ENCODE results near the gene TPCN2. TPM values are rescaled to one million over a fixed set of nuclear protein-coding genes. Genes with fewer than 3 reads are reported as not detected.

Gene TPCN2
- total and polyA plus RNA-seq, 4 donors = 6.4 to 20.8 (median 12.1) TPM

DNA sequence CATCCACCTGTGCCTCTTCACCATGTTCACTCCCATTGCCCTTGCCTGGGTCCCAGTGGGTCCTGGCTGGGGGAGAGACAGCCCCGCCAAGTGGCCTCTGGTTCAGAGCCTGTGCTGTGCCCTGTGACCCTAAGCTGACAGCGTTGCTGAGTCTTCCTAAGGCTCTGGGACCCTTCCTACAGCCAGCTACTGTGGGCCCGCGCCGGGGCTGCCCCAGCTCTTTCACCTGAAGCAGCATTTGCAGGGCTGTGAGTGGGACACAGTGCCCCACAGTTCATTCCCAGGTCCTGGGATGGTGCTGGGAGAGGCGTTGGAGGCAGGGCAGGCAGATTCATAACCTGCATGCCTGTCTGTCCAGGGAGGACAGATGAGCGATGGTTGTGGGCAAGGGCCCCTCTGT, 10.7 kb downstream of the TPCN2 start:
- Histone ChIP-seq H3K27ac (ENCODE audit: low read depth in 1 of 2, low read length in 2 of 2) (no peak overlapping the region), H3K9me3 (ENCODE audit: control insufficient read depth in 4 of 4, low read length in 3 of 4) (no peaks in the 10 kb centered on the region), H3K9ac (ENCODE audit: low read depth in 1 of 2, low read length in 2 of 2) (no peak overlapping the region), H3K4me3 (ENCODE audit: low read depth in 1 of 3, low read length in 3 of 3) (no peak overlapping the region), H3K36me3 (ENCODE audit: control insufficient read depth in 4 of 4, insufficient read depth in 3 of 4, low read depth in 1 of 4, low read length in 3 of 4) (peaks cover 5 to 50% (median 8%) of the 10 kb centered on the region in 4 donors), H3K27me3 (ENCODE audit: control insufficient read depth in 4 of 4, insufficient read depth in 4 of 4, low read length in 3 of 4) (no peaks in the 10 kb centered on the region), H3K4me1 (ENCODE audit: control insufficient read depth in 4 of 4, insufficient read depth in 4 of 4, low read length in 3 of 4) (peaks cover 3 to 16% (median 13%) of the 10 kb centered on the region in 4 donors)
- WGBS = 94% methylated on average over 7 of the region's 7 CpGs
- DNase-seq (ENCODE audit: low spot score) = no peak
- no peak for TF ChIP-seq RAD21 (IDR thresholded peaks at IDR 0.05)
- no peak for TF ChIP-seq HNF4A (conservative IDR thresholded peaks at IDR 0.05)
- no peak for TF ChIP-seq FOXA2 (IDR thresholded peaks at IDR 0.05)
- TF ChIP-seq, protein P1, sequence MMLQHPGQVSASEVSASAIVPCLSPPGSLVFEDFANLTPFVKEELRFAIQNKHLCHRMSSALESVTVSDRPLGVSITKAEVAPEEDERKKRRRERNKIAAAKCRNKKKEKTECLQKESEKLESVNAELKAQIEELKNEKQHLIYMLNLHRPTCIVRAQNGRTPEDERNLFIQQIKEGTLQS (IDR thresholded peaks at IDR 0.05) = no peak
- TF ChIP-seq JUND (IDR thresholded peaks at IDR 0.05) = no peak
- no peak for TF ChIP-seq GABPA (IDR thresholded peaks at IDR 0.05 in 1 of 2, conservative IDR thresholded peaks at IDR 0.05 in 1 of 2)
- no peak for TF ChIP-seq NR2F2 (IDR thresholded peaks at IDR 0.05)
- TF ChIP-seq RXRA (IDR thresholded peaks at IDR 0.05) = no peak
- TF ChIP-seq TAF1 (conservative IDR thresholded peaks at IDR 0.05) = no peak
- TF ChIP-seq, protein P2, sequence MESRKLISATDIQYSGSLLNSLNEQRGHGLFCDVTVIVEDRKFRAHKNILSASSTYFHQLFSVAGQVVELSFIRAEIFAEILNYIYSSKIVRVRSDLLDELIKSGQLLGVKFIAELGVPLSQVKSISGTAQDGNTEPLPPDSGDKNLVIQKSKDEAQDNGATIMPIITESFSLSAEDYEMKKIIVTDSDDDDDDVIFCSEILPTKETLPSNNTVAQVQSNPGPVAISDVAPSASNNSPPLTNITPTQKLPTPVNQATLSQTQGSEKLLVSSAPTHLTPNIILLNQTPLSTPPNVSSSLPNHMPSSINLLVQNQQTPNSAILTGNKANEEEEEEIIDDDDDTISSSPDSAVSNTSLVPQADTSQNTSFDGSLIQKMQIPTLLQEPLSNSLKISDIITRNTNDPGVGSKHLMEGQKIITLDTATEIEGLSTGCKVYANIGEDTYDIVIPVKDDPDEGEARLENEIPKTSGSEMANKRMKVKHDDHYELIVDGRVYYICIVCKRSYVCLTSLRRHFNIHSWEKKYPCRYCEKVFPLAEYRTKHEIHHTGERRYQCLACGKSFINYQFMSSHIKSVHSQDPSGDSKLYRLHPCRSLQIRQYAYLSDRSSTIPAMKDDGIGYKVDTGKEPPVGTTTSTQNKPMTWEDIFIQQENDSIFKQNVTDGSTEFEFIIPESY (IDR thresholded peaks at IDR 0.05) = no peak
- TF ChIP-seq, protein P3, sequence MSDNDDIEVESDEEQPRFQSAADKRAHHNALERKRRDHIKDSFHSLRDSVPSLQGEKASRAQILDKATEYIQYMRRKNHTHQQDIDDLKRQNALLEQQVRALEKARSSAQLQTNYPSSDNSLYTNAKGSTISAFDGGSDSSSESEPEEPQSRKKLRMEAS (IDR thresholded peaks at IDR 0.05) = no peak
- TF ChIP-seq YY1 (IDR thresholded peaks at IDR 0.05) = no peak
- no peak for TF ChIP-seq FOXA1 (IDR thresholded peaks at IDR 0.05)
- no peak for TF ChIP-seq HNF4G (IDR thresholded peaks at IDR 0.05)
- TF ChIP-seq EGR1 (IDR thresholded peaks at IDR 0.05; ENCODE audit: low read depth in 2 of 2) = no peak
- TF ChIP-seq, protein P4, sequence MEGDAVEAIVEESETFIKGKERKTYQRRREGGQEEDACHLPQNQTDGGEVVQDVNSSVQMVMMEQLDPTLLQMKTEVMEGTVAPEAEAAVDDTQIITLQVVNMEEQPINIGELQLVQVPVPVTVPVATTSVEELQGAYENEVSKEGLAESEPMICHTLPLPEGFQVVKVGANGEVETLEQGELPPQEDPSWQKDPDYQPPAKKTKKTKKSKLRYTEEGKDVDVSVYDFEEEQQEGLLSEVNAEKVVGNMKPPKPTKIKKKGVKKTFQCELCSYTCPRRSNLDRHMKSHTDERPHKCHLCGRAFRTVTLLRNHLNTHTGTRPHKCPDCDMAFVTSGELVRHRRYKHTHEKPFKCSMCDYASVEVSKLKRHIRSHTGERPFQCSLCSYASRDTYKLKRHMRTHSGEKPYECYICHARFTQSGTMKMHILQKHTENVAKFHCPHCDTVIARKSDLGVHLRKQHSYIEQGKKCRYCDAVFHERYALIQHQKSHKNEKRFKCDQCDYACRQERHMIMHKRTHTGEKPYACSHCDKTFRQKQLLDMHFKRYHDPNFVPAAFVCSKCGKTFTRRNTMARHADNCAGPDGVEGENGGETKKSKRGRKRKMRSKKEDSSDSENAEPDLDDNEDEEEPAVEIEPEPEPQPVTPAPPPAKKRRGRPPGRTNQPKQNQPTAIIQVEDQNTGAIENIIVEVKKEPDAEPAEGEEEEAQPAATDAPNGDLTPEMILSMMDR (IDR thresholded peaks at IDR 0.05; ENCODE audit: low read depth, low read length, missing input control) = no peak

DNA sequence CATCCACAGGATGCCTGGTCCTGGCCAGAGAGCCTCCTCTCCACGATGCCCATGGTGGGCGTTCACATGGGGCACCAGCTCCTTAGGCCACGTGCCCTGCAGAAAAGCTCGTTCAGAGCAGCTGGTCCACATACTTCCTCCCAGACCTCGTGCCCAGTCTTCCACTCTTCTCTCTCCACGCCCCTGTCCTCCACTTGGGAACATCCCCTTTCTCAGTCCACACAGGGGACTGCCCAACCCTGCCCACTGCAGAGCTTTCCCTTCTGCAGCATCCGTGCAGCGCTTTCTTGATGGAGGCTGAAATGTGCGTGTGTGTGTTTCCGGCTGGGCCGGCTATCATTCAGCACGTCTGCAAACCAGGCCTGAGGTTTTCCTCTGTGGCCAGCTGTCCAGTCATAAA, 11.3 kb downstream of the TPCN2 start:
- DNase-seq (ENCODE audit: low spot score) = no peak
- WGBS = 92% methylated on average over 12 of the region's 12 CpGs
- Histone ChIP-seq H3K9ac (ENCODE audit: low read depth in 1 of 2, low read length in 2 of 2) (no peak overlapping the region), H3K4me3 (ENCODE audit: low read depth in 1 of 3, low read length in 3 of 3) (no peak overlapping the region), H3K36me3 (ENCODE audit: control insufficient read depth in 4 of 4, insufficient read depth in 3 of 4, low read depth in 1 of 4, low read length in 3 of 4) (peaks cover 5 to 52% (median 8%) of the 10 kb centered on the region in 4 donors), H3K9me3 (ENCODE audit: control insufficient read depth in 4 of 4, low read length in 3 of 4) (no peaks in the 10 kb centered on the region), H3K4me1 (ENCODE audit: control insufficient read depth in 4 of 4, insufficient read depth in 4 of 4, low read length in 3 of 4) (peaks cover 3 to 11% (median 8%) of the 10 kb centered on the region in 4 donors), H3K27me3 (ENCODE audit: control insufficient read depth in 4 of 4, insufficient read depth in 4 of 4, low read length in 3 of 4) (no peaks in the 10 kb centered on the region), H3K27ac (ENCODE audit: low read depth in 1 of 2, low read length in 2 of 2) (no peak overlapping the region)
- TF ChIP-seq YY1 (IDR thresholded peaks at IDR 0.05) = no peak
- no peak for TF ChIP-seq GABPA (IDR thresholded peaks at IDR 0.05 in 1 of 2, conservative IDR thresholded peaks at IDR 0.05 in 1 of 2)
- no peak for TF ChIP-seq TAF1 (conservative IDR thresholded peaks at IDR 0.05)
- TF ChIP-seq, protein P1 (IDR thresholded peaks at IDR 0.05) = no peak
- no peak for TF ChIP-seq EGR1 (IDR thresholded peaks at IDR 0.05; ENCODE audit: low read depth in 2 of 2)
- no peak for TF ChIP-seq HNF4A (conservative IDR thresholded peaks at IDR 0.05)
- TF ChIP-seq, protein P4 (IDR thresholded peaks at IDR 0.05; ENCODE audit: low read depth, low read length, missing input control) = no peak
- no peak for TF ChIP-seq RXRA (IDR thresholded peaks at IDR 0.05)
- no peak for TF ChIP-seq NR2F2 (IDR thresholded peaks at IDR 0.05)
- TF ChIP-seq JUND (IDR thresholded peaks at IDR 0.05) = no peak
- TF ChIP-seq RAD21 (IDR thresholded peaks at IDR 0.05) = no peak
- TF ChIP-seq FOXA1 (IDR thresholded peaks at IDR 0.05) = no peak
- TF ChIP-seq, protein P3 (IDR thresholded peaks at IDR 0.05) = no peak
- TF ChIP-seq SP1 (IDR thresholded peaks at IDR 0.05) = no peak
- TF ChIP-seq FOXA2 (IDR thresholded peaks at IDR 0.05) = no peak
- TF ChIP-seq, protein P2 (IDR thresholded peaks at IDR 0.05) = no peak
